GM21825 (cell line): ENCODE results near the gene ETV6.
A peak's percentile ranks its signal among the peaks of the same experiment; 100 is the strongest.

Source experiments
- ATAC-seq: cut with Tn5 transposase; IDR thresholded peaks from one replicate; pipeline ENCODE4 v1.9.1; 2021; ENCODE audit warnings: mild to moderate bottlenecking, moderate library complexity; ENCODE audit not compliant: unreplicated experiment

Gene ETV6

DNA sequence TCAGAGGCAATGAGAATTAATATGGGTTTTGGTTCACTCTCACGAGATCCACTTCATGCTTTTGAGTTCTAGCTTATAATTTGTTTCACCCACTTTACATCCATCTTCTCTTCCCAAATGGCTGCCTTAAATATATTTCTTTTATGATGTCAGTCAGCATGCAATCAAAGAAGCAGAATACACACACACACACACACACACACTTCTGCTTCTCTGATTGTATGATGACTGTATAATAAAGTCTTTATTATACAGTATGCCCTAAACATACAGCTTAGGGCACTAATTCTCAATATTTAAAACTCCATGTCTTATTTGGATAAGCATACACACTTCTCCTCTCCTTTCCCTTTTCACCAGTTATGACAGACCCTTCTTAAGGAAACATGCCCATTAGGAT is 6.7 kb upstream of the ETV6 start:
- no peak for ATAC-seq

DNA sequence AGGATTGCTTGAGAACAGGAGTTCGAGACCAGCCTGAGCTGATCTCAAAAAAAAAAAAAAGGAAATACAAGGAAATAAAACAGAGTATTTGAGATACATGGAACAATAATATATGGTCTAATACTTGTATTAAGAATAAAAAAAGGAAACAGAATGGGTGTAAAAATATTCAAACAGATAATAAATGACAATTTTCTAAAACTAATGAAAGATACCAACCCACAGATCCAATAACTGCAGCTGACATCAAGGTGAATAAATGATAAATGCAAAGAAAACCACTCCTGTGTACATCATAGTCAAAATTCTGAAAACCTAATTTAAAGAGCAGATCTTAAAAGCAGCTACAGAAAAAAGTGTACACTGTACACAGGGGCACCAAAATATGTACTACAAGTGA is 4.1 kb upstream of the ETV6 start:
- ATAC-seq, result no peak

DNA sequence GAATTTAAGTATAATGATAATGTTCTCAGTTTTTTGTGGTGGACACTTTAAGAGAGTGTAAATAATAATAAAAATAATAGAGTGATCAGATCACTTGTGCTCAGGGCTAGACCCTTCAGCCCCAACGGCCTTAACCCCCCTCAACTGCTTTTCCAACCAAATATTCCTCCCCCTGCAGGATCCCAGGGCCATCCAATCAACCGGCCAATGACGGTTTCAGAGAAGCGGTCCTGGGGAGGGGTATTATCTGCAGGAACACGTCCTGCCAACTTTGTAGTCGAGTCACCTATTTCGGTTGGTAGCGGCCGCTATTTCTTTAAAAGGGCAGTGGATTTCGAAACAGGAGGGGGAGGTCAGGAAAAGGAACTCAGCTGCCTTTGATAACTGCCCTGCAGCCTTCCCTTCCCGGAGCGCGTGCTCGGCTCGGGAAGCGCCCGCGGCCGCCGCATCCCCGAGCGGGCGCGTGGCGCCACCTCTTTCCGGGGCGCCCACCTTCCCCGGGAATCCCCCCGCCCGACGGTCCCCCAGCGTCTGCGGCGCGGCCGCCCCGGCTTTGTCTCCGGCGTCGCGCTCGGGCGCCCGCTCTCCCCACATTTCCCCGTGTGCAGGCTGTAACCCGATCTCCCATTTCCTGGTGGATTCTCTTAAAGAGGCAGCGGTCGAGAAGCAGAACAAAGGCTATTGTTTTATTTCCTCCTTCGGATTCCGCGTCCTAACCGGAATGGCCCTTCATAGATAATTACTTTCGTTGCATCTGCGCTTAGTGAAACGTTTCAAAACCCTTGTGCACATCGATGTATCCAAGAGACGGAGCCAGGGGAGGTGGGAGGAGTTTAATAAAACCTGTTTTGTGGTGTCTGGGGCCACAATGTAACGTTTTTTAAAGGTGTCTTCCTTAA is 711 bp upstream of the ETV6 start:
- peak; percentile 34 for ATAC-seq

DNA sequence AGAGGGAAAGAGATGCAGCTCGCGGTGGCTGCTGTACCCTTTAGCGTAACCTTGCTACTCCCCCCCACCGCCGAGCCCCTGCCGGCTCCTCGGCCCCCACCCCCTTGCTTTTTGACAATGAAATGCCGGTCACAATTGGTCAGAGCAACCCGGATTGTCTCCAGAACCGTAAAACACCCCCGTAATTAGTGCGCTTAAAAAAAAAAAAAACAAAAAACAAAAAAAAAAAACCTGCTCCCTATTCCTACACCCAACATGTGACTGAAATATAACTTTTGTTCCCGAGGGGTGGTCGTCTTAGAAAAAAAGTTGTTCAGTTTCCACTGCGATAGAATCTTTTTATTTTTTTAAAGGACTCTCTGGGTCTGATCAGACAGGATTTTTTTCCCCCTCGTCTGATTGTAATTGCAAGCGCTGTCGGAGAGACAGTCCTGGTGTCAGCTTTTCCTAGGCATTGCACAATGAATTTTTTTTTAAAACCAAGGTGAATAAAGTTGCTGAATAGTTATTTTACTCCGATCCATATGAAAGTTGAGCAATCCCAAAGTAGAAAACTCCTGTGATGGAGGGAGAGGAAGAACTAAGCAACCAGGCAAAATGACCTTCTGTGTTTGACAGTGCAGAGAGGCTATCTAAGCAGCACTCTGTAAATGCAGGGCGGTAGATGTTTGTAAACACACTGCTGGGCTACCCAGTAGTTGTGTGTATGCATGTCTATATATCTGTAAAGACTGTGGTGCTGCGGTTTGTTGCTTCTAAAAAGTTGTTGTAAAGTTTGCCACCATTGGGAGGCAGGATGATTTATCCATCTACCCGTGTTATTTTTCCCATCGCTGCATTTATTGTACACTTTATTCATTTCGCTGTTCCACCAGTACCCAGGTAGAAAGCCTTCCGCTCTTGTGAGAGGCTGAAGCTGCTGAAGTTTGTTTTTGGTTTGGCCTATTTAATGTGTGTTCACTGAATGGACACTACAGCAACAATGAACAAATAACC is 1.1 kb downstream of the ETV6 start:
- no peak for ATAC-seq

DNA sequence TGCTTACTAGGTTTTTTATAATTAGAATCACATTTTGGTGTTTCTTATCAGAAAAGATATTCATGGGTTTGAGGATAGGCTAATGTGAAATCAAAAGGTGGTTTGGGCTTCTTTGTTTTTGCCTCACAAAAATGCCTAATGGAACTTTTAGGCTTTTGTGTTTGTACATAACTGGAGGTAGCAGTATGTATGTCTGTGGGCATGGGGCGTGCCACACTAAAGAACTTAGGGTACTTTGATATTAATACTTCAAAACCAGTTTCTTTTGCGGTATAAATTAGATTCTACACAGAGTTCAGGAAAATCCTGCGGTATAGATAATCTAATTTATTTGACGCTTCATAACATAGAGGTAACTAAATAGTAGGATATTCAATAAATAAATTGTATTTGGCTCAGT is 1.9 kb downstream of the ETV6 start:
- ATAC-seq, result no peak

DNA sequence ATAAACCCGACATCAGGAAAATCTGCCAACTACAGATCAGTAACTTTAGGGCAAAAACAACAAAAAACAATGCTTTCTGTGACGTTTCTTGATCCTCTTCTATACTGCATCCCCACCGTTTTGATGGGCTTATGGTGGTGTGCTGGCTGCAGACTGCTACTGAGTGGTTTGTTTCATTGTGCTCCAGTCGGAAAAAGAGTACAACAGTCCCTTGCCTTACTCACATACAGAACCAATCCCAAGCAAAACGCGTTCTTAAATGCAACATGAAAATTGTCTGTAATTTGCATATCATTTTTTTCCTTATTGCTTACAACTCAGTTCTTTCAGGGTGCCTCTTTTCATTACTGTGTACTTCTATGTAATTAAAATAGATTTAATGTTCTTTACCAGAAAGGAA is 2.3 kb downstream of the ETV6 start:
- ATAC-seq, result no peak

DNA sequence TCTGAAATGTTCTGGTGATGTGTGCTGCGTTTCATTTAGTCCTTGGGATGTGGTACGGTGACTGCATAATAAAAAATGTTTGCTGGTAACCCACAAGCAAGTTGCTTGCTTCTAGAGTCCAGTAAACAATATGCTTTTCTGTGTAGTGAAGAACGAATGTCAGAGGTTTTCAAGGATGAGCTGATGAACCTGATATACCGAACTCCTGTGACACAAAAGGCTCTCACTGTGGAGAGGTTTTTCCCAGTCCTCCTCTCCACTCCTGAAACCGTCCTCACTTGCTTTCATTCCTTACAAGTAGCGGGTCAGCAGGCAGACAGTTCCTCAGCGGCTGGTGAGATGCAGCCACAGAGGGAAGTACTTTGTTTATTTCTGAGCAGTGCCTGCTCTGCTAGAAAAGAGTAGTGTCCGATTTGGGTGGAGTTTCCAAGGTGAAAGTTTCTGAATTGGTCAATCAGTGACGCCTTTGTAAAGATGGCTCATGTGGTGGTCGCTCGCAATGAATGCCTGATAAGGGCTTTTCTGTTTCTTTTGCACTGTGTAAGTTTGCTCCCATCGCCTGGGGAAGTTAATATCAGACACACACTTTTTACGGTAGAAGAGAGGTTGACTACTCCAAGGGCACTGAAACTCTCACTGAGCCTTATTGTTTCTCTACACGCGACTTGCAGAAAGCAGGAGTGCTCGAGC is 3.0 kb downstream of the ETV6 start:
- ATAC-seq, result no peak

DNA sequence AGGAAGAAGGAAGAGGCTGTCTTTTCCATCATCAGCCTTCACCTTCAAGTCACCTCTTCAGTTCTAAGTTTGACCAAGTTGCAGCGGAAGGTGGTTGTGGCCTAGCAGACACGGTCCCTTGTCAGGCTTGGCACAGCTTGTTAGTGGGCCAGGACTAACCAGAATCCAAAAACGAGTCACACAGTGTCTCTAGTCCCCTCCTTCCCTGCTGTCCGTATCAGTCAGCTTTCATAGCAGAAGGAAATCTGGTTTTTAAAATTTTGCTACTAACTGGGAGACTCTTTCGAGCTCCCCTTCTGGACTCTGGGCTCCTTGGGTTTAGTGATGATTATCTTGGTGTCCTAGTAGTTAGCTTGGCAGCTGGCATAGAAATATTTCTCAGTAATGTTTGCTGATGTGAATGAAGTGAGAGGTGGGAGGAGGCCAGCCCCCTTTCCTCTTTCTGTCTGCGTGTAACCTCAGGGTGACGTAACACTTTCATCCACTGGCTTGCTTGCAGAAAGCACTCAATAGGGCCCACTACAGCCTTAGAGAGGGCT is 3.8 kb downstream of the ETV6 start:
- peak; percentile 23 for ATAC-seq

DNA sequence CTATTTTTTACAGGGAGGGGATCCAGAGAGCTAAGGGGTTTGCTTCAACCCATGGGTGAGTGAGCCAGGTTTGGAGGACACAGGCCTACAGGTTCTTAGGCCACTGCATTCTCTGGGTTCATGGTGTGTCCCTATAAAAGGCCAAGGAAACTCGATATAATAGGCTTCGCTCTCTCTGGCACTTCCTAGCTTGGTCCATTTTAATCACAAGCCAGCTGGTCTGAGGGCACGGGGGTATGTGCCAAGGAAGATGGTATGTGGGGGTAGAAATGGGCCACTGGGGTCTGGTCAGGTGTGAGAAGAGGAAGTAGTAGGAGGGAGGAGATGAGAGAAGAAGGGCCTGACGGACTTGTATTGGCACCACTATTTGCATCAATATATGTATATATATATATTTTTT is 4.9 kb downstream of the ETV6 start:
- ATAC-seq, result no peak

DNA sequence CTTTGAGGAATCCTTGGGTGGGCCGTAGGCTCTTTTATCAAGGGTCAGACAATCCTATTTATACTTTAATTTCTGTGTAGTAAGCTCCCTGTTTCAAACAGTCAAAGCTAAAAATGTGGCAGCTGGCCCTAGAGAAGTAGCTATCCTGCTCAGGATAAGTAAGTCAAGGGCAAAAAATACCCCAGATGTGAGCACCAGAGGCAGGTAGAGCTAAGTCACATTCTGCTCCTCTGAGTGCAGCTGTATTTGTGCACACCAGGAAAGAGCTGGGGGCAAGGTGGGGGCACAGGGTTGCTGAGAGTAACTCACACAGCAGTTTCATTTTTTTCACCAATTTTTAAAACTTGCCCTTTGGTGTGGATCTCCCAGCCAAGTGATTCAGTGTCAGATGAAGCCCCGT is 5.3 kb downstream of the ETV6 start:
- no peak for ATAC-seq

DNA sequence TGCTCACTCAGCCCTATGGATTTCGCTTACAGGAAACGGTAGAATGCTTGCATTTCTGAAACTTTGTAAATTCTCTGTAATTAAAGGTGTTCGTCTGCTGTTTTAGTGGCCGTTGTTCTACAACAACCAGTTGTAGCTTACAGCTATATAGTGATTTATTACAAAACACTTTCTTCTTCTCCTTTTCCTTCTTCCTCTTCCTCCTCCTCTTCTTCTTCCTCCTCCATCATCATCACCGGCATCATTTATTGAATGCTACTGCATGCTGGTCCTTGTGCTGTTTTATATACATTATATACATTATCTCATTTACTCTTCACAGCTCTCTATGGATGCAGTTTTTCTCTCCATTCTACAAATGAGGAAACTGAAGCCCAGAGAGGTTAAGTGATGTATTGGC is 6.4 kb downstream of the ETV6 start:
- no peak for ATAC-seq

DNA sequence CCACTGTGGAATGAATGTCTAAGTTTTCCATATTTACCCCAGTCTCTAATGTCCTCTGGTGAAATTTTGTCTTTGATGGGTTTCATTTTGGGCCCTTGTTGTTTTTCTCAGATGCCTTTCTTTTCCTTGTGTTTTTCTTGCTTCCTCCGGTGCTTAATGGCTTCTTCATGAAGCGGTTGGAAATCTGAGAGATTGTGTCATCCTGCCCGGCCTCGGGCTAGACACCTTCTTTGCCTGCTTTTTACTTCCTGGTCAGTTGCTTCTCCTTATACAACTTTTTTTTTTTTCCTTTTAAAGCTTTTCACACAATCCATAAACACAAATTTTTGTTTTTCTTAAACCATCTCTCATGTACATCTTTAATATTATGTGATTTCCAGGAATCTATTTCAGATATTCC is 7.1 kb downstream of the ETV6 start:
- no peak for ATAC-seq

DNA sequence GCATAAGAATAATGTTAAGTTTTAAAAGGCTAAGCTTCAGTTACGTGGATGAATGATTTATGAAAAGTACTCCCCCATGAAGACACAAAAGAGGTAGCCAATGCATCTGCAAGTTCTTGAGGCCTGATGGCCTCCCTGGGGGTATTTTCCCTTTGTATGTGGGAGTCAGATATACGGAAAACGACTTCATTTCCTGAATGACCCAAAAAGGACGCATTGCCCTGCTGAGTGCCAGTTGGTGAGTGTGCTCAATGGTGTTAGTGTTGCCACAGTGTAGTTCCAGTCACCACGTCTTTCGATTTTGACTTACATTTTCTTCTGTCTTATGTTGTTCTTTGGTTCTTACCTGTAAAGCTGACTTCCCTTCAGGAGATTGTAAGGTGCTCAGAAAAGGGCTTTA is 8.0 kb downstream of the ETV6 start:
- no peak for ATAC-seq

DNA sequence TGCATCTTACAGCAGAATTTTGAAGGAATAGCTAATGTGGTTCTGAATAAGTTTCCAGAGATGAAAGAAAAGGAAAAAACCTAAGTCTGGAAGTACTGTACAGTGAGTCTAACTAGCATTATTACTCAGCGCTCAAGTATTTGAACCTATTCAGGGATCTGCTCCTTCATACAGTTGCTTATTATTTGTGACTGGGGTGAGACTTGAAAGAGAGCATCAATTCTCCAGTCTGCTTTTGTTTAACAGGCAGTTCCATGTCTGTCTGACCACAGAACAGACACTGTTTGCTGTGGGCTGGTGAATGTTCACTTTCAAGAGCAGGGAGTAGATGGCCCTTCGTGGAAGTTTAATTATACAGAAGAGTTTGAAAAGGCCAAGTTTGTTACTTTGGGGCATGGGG is 9.3 kb downstream of the ETV6 start:
- no peak for ATAC-seq

DNA sequence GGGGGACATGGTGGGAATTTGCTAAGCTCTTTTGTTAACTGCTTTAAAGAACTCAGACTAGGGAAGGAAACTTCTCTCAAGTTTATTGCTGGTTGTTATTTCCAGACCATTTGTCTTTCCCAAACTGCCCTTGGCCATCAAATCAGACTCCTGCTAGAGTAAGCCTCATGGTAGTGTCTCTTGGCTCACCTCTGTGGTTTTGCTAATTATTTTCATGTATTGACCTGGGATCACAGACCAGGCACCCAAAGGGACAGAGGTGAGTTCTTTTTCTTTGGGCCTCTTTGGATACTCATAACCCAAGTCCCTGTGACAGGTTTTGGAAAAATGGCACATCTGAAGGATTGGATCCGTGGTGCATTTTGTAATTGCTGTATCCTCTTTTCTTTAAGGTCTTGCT is 11.2 kb downstream of the ETV6 start:
- no peak for ATAC-seq

DNA sequence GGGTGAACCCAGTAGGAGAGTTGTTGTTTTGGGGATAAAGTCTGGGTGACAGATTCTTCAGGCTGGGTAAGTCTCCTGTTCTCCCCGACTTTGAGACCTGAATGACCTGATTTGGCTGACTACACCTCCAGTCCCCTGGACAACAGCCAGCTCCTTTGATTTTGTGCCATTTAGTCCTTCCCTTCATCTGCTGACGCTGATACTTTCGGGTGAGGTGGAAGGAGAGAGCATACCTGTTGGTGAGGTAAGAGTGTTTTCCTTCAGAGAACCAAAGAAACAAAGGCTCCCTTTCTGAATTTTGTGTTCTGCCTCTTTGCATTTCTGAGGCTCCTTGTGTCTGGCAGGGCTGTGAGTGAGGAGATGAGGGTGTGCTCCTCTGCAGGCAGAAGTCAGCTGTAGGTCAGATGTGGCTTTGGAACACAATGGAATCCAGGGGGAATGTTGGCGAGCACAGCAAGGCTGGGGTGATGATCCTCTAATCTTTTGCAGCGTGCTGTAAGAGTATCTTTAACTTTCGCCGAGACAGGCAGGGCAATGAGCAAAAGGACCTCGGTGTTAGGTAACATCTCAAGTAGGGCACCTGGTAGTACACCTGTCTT is 12.1 kb downstream of the ETV6 start:
- ATAC-seq, result no peak

DNA sequence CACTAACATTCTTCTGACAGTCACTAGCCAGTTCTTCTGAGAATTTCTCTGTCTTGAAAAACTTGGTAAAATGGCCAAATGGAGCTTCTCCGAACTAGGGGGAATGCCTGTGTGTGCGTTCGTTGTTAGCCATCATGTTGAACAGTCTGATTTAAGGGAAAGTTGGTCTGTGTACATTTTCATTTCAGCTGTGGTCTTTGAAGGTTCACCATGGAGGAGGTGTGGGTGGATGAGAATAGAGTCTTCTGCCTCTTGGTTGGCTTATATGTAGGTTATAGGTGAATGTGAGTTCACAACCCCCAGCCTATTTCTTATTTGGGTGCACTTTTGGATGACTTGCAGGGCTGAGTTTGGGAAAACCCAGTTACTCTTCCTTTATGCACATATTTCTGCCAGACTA is 12.9 kb downstream of the ETV6 start:
- ATAC-seq, result no peak

DNA sequence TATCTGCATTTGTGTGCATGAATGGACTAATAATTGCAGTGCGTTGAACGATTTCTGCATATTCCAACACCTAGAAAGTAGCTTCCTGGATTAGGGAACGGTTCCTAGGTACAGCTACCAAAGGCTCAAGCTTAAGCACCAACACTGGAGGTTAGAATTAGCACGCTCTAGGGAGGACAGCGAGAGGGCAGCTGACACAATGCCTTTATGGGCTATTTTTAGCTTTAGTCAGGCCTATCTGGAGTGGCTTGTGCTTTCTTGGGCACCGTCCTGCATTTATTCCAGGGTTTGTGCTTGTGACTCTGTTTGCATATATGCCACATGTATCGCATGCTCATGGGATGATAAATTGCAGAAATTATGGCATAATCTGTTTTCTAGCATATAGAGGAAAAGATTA is 13.7 kb downstream of the ETV6 start:
- ATAC-seq, result no peak

DNA sequence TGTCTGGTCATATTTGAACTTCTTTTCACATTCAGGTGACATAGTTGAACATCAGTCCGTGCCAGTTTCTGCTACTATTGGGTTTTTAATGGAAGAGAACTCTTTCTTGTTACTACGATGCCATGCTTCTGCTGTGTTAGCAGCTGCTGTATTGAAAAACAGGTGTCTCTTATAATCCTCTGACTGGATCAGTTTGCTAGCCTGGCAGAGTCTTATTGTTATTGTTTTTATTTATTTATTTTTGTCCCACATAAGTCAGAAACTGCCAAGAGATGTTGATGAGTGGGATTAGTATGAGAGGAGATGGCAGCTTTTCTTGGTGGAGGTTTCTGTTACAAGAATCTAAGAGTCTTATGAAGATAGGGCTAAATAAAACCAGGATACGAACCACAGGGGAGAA is 14.6 kb downstream of the ETV6 start:
- ATAC-seq, result no peak
